GM18951 (cell line): ENCODE data around the gene DEFB124.
A peak's percentile ranks its signal among the peaks of the same experiment; 100 is the strongest.
"Not testable (repeated sequence)": the region's sequence is repeated elsewhere in the genome, so short reads cannot be mapped to it uniquely, and the experiment has no call there.

ENCODE experiments used
- POLR2A ChIP-seq: IDR thresholded peaks from 4 replicates; pipeline ENCODE4 v1.6.1; 2011; ENCODE audit warnings: mild to moderate bottlenecking; ENCODE audit not compliant: insufficient read length, insufficient read depth; ENCODE audit errors: extremely low read depth
- in situ Hi-C: fragments of 300-500 bp; cut with MboI; formaldehyde crosslinking; loops from one replicate; pipeline ENCODE4 v1.12.0; 2022; ENCODE audit warnings: low sequenced_read_pairs, mixed read lengths, inconsistent platforms; ENCODE audit not compliant: unreplicated experiment

Gene DEFB124, protein sequence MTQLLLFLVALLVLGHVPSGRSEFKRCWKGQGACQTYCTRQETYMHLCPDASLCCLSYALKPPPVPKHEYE

GRCh38 chr20:31474758-31475427, at the start of gene DEFB124, which contains the start of gene REM1:
Gene DEFB124, minus strand, starts transcription at chr20:31475127. Its CDS starts 2,114 bp downstream, at chr20:31473013.
Gene REM1, plus strand, starts transcription at chr20:31475288. Its CDS starts 1,158 bp downstream, at chr20:31476446.
- no peak for TF ChIP-seq POLR2A
- in situ Hi-C loops = no loop called here

DNA sequence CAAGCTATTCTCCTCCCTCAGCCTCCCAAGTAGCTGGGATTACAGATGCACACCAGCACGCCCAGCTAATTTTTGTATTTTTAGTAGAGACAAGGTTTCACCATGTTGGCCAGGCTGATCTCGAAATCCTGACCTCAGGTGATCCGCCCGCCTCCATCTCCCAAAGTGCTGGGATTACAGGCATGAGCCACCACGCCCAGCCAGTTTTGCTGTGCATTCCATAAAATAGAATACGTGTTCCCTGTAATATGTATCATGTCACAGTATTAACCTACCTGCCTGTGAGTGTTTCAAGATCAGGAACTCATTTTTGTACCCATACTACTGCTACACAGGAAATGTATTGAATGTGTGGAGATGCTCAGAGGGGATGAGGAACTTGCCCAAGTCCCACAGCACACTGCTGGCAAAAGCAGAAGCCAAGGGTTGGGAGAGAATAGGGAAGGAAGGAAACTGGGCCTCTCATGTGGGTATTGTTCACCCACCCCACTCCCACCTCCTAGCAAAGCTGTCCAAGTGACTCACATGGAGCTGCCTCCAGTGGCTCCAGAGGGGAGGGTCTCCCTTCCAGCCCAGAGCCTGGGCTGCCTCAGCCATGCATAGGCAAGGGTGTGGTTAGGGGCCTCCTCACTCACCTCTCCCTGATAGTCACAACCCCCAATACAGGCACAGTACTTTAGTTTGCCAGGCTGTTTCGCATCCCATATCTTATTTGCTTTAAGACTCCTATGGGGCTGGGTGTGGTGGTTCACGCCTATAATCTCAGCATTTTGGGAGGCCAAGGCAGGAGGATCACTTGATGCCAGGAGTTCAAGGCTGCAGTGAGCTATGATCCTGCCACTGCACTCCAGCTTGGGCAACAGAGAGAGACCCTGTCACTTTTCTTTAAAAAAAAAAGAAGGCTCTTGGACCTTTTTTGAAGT, 48.7 kb upstream of the DEFB124 start:
- no peak for TF ChIP-seq POLR2A
- in situ Hi-C loops = no loop called here

GRCh38 chr20:31522731-31523130, 47.8 kb upstream of the DEFB124 start:
- in situ Hi-C loops = no loop called here
- TF ChIP-seq POLR2A = no peak

- in situ Hi-C loops = not testable (repeated sequence)
Observed at GRCh38 chr20:31521267-31521666, 46.3 kb upstream of the DEFB124 start.

DNA sequence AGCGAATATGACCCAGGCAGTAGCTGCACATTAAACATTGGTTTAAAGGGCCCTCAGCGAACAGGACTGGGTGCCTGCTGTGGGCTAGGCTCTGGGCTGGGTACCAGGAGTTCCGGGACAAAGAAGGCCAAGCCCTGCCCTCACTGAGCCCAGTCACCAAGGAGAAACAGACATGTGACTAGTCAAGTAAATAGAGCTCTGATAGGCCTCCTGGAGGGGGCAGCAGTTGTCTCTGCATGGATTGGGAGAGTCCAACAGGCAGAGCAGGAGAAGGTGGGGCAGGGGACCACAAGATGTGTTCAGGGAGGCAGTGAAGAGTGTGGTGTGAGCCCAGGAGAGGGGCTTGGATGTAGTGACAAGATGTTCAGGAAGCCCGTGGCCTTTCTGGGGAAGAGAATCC, 42.4 kb upstream of the DEFB124 start:
- no peak for TF ChIP-seq POLR2A
- in situ Hi-C loops = no loop called here

GRCh38 chr20:31516651-31517050, 41.7 kb upstream of the DEFB124 start:
- no peak for TF ChIP-seq POLR2A
- in situ Hi-C loops = no loop called here

GRCh38 chr20:31516166-31516565, 41.2 kb upstream of the DEFB124 start:
- no peak for TF ChIP-seq POLR2A
- in situ Hi-C loops = no loop called here

GRCh38 chr20:31515775-31516107, 40.8 kb upstream of the DEFB124 start:
- no peak for TF ChIP-seq POLR2A
- in situ Hi-C loops = no loop called here

- TF ChIP-seq POLR2A = no peak
- in situ Hi-C loops = no loop called here
Observed at GRCh38 chr20:31515072-31515774, 40.3 kb upstream of the DEFB124 start.

GRCh38 chr20:31514154-31515071, 39.5 kb upstream of the DEFB124 start, which contains the start of gene HM13:
Gene HM13, plus strand, starts transcription at chr20:31514442. Its CDS starts 110 bp downstream, at chr20:31514552.
- TF ChIP-seq POLR2A = peak; percentile 97
- in situ Hi-C loops = no loop called here

DNA sequence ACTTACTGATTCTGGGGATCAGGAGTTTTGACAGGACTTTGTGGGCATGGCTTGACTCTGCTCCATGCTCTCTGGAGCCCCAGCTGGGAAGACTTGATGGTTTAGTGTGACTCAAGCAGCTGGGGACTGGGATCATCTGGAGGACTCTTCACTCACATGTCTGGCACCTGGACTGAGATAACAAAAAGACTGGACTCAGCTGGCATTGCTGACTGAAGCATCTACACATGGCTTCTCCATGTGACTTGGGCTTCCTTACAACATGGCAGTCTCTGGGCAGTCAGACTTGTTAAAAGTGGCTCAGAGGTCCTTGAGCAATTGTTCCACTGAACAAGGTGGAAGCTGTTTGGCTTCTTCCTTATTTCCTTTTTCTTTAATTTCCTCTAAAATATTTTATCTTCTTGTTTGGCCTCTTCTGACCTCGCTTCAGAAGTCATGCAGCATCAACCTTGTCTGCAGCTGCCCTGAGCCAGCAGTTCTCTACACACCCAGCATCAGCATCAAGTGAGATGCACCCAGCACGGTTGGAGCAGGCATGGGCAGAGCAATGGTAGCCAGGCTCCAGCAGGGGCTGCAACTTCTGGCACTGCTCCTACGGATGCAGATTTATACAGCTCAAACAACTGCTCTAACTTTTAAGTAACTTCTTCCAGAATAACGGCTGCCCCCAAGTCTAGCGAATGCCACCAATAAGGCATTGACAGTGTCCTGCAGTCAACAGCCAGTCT, 33.8 kb upstream of the DEFB124 start:
- TF ChIP-seq POLR2A = no peak
- in situ Hi-C loops = no loop called here

GRCh38 chr20:31505903-31506302, 31.0 kb upstream of the DEFB124 start:
- in situ Hi-C loops = no loop called here
- TF ChIP-seq POLR2A = no peak

- in situ Hi-C loops = not testable (repeated sequence)
Observed at GRCh38 chr20:31502884-31503673, 28.2 kb upstream of the DEFB124 start.
